HCT116 (cell line): ENCODE measurements around the gene RAPGEF2. TPM values are rescaled to one million over a fixed set of nuclear protein-coding genes. Genes with fewer than 3 reads are reported as not detected.

Experiments used
- ATAC-seq: fragments of 200-7000 bp; cut with Tn5 transposase; 2 replicates; pipeline ENCODE4 v1.9.1; 2020; ENCODE audit warnings: mild to moderate bottlenecking, moderate library complexity
- BruUV-seq: library from RNA; stranded (reverse); fragments of 400-500 nt; replicated peaks from 2 replicates; lab custom pipeline; 2021; lab: Mats Ljungman, UMichigan
- CTCF ChIA-PET: fragments of 300-600 bp; sonication (Branson Sonifier 250); formaldehyde crosslinking; loops from one replicate; lab custom pipeline; 2021; ENCODE audit warnings: antibody characterized with exemption; lab: Charles Lee
- POLR2A ChIA-PET: fragments of 300-600, 350-600 bp; sonication (Branson Sonifier 250); formaldehyde crosslinking; loops from one replicate; lab custom pipeline; 2021; ENCODE audit warnings: antibody characterized with exemption; lab: Charles Lee
- RAD21 ChIA-PET, 2 experiments: fragments of 300-600 bp; sonication (Branson Sonifier 250); formaldehyde crosslinking; loops; one replicate each; lab custom pipeline; 2023; ENCODE audit warnings: low total read pairs in 2 of 2; ENCODE audit not compliant: uncharacterized antibody in 2 of 2, unreplicated experiment in 2 of 2, low non-redundant PET in 1 of 2; lab: Charles Lee
- DNase-seq: peaks from one replicate; pipeline ENCODE4 v3.0.0-alpha.2; 2010; ENCODE audit warnings: low read depth, low spot score
- H2AFZ ChIP-seq: fragments of 200-600 bp; shearing (Covaris generic), sonication (generic); 2 replicates; pipeline ENCODE4 v1.6.1; 2017; ENCODE audit warnings: low read depth, mixed run types, mixed read lengths, antibody characterized with exemption, low read length; ENCODE audit not compliant: poor library complexity, severe bottlenecking
- H3K27ac ChIP-seq: 2 replicates; pipeline ENCODE4 v1.5.1; 2012; ENCODE audit warnings: low read depth, low read length
- H3K27me3 ChIP-seq: fragments of 200-600 bp; sonication (generic); 2 replicates; pipeline ENCODE4 v1.6.1; 2016; ENCODE audit warnings: mixed run types, low read length, mixed read lengths; ENCODE audit not compliant: insufficient read depth
- H3K36me3 ChIP-seq, 2 experiments: fragments of 200-500 bp in 1 of 2; fragments of 200-600 bp in 1 of 2; sonication (Bioruptor generic) in 1 of 2; sonication (generic) in 1 of 2; 2 replicates each; pipeline versions ENCODE4 v1.5.1 to v1.6.1; 2014 to 2016; ENCODE audit warnings: low read length in 2 of 2, inconsistent platforms in 1 of 2, mixed read lengths in 1 of 2, mixed run types in 1 of 2; ENCODE audit not compliant: insufficient read depth in 2 of 2, control insufficient read depth in 1 of 2
- H3K4me1 ChIP-seq, 2 experiments: fragments of 200-600 bp in 1 of 2; sonication (generic) in 1 of 2; 2 replicates each; pipeline versions ENCODE4 v1.5.1 to v1.6.1; 2012 to 2017; ENCODE audit warnings: low read length in 2 of 2, inconsistent platforms in 1 of 2, mild to moderate bottlenecking in 1 of 2, mixed read lengths in 1 of 2, mixed run types in 1 of 2, moderate library complexity in 1 of 2; ENCODE audit not compliant: insufficient read depth in 2 of 2, control insufficient read depth in 1 of 2
- H3K4me2 ChIP-seq: fragments of 200-600 bp; sonication (generic); 2 replicates; pipeline ENCODE4 v1.6.1; 2017; ENCODE audit warnings: mixed run types, low read length, mixed read lengths
- H3K4me3 ChIP-seq, 2 experiments: fragments of 200-600 bp in 1 of 2; sonication (generic) in 1 of 2; replicated peaks in 1 of 2; 2 replicates each; pipeline ENCODE4 v1.5.1; 2011 to 2016; ENCODE audit warnings: low read length in 2 of 2, control low read depth in 1 of 2, low read depth in 1 of 2, mild to moderate bottlenecking in 1 of 2, mixed read lengths in 1 of 2, mixed run types in 1 of 2
- H3K79me2 ChIP-seq: fragments of 200-600 bp; sonication (generic); 2 replicates; pipeline ENCODE4 v1.6.1; 2017; ENCODE audit warnings: mild to moderate bottlenecking, mixed run types, low read length, moderate library complexity, mixed read lengths; ENCODE audit not compliant: insufficient read depth
- H3K9ac ChIP-seq: fragments of 200-600 bp; sonication (generic); 2 replicates; pipeline ENCODE4 v1.6.1; 2016; ENCODE audit warnings: low read length, mixed read lengths
- H3K9me2 ChIP-seq: fragments of 200-600 bp; sonication (generic), shearing (Covaris generic); 2 replicates; pipeline ENCODE4 v1.6.1; 2017; ENCODE audit warnings: mixed run types, mild to moderate bottlenecking, moderate library complexity; ENCODE audit not compliant: insufficient read depth
- H3K9me3 ChIP-seq, 2 experiments: fragments of 200-500 bp in 1 of 2; fragments of 200-600 bp in 1 of 2; sonication (Bioruptor generic) in 1 of 2; sonication (generic) in 1 of 2; 2 replicates each; pipeline ENCODE4 v1.6.1; 2014 to 2017; ENCODE audit warnings: low read length in 2 of 2, mixed read lengths in 2 of 2, inconsistent platforms in 1 of 2, low read depth in 1 of 2, mild to moderate bottlenecking in 1 of 2, mixed run types in 1 of 2, moderate library complexity in 1 of 2; ENCODE audit not compliant: control insufficient read depth in 1 of 2, insufficient read depth in 1 of 2
- H4K20me1 ChIP-seq: fragments of 200-600 bp; sonication (generic), shearing (Covaris generic); 2 replicates; pipeline ENCODE4 v1.6.1; 2017; ENCODE audit warnings: mixed run types, mild to moderate bottlenecking, moderate library complexity; ENCODE audit not compliant: insufficient read depth
- EZH2phosphoT487 ChIP-seq: fragments of 200-600 bp; IDR thresholded peaks from 2 replicates; pipeline ENCODE4 v1.6.1; 2018; ENCODE audit warnings: antibody characterized with exemption, borderline replicate concordance
- POLR2A ChIP-seq: IDR thresholded peaks from 2 replicates; pipeline ENCODE4 v1.7.0; 2011; ENCODE audit warnings: borderline replicate concordance; ENCODE audit not compliant: insufficient read depth, insufficient read length; ENCODE audit errors: extremely low read depth
- POLR2AphosphoS5 ChIP-seq: IDR thresholded peaks from 2 replicates; pipeline ENCODE4 v1.6.1; 2011; ENCODE audit warnings: mild to moderate bottlenecking, low read depth, low read length, moderate library complexity
- RAD21 ChIP-seq: IDR thresholded peaks from 2 replicates; pipeline ENCODE4 v1.6.1; 2012; ENCODE audit warnings: low read depth, mild to moderate bottlenecking
- SRF ChIP-seq: IDR thresholded peaks from 2 replicates; pipeline ENCODE4 v1.6.1; 2012; ENCODE audit warnings: low read depth
- YY1 ChIP-seq: IDR thresholded peaks from 2 replicates; pipeline ENCODE4 v1.6.1; 2011; ENCODE audit warnings: low read length, low read depth, moderate library complexity, mild to moderate bottlenecking; ENCODE audit not compliant: insufficient replicate concordance; ENCODE audit errors: extremely low read depth
- ZFX ChIP-seq: fragments of 450-650 bp; IDR thresholded peaks from 2 replicates; pipeline ENCODE4 v1.6.1; 2017
- ZNF274 ChIP-seq: fragments of 200-500 bp; sonication (Bioruptor generic); IDR thresholded peaks from 2 replicates; pipeline ENCODE4 v1.6.1; 2014; ENCODE audit warnings: mild to moderate bottlenecking, low read depth, low read length, inconsistent platforms
- intact Hi-C: fragments of 100-400 bp; cut with micrococcal nuclease; formaldehyde crosslinking; loops from 2 replicates; pipeline ENCODE4 v1.10.0; 2022
- total RNA-seq: library from RNA; stranded (reverse); gene quantifications from one replicate; pipeline ENCODE4 v1.2.1, GENCODE V29; 2021; ENCODE audit not compliant: unreplicated experiment
- TF ChIP-seq, protein P1 (sequence below): IDR thresholded peaks from 2 replicates; pipeline ENCODE4 v1.6.1; 2011; ENCODE audit warnings: mild to moderate bottlenecking, low read length, moderate library complexity; ENCODE audit not compliant: insufficient replicate concordance; ENCODE audit errors: extremely low read depth
- TF ChIP-seq, protein P2 (sequence below): IDR thresholded peaks from 2 replicates; pipeline ENCODE4 v1.6.1; 2012
- TF ChIP-seq, protein P3 (sequence below): IDR thresholded peaks from 2 replicates; pipeline ENCODE4 v1.6.1; 2012; ENCODE audit warnings: low read depth
- TF ChIP-seq, protein P4 (sequence below), 3 experiments: fragments of 200-600 bp in 1 of 3; sonication (generic) in 1 of 3; IDR thresholded peaks in 2 of 3; conservative IDR thresholded peaks in 1 of 3; 2 replicates each; pipeline ENCODE4 v1.5.1; 2012 to 2017; ENCODE audit warnings: low read depth in 2 of 3, low read length in 2 of 3, antibody characterized with exemption in 1 of 3, borderline replicate concordance in 1 of 3, control low read depth in 1 of 3, mild to moderate bottlenecking in 1 of 3, mixed read lengths in 1 of 3, mixed run types in 1 of 3, moderate library complexity in 1 of 3; ENCODE audit not compliant: insufficient read depth in 1 of 3

Gene RAPGEF2
- total RNA-seq, 1 experiment from 2014 or later: 21.2 TPM

DNA sequence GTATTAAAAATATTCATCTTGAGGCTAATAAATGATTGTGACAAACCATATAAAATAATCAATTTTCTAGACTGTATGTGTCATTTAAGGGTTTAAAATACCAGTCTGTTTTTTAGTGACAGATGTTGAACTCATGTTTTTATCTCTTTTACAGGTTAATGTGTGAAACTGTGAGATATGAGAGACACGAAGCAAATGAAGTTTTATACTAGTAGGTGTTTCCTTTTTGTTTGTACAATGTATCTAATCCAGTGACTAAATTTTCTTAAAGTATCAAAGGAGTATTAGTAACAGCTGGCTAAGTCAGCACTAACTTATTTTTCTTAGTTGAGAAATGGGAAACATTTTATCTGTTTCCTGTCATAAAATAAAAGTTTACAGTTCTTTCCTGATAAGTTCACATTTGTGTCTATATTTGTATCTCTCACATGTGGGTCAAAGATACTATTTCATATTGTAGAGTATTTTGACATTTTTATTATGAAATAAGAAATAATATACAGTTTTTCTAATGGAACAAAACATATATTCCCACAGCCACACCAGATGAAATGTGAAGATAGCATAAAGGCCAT, 90.3 kb downstream of the RAPGEF2 start:
- Histone ChIP-seq H3K79me2 (no peaks in the 10 kb centered on the region), H3K27me3 (no peaks in the 10 kb centered on the region), H3K9me2 (no peaks in the 10 kb centered on the region), H3K36me3 (no peaks in the 10 kb centered on the region), H3K9me3 (no peaks in the 10 kb centered on the region), H3K4me1 (peaks cover 0 to 4% of the 10 kb centered on the region in 2 experiments; a peak in 1 of 4 replicates), H3K4me2 (no peak overlapping the region), H4K20me1 (no peaks in the 10 kb centered on the region), H3K4me3 (no peak overlapping the region), H3K27ac (no peak overlapping the region), H2AFZ (no peak overlapping the region), H3K9ac (no peak overlapping the region)
- no peak for DNase-seq
- RAD21 ChIA-PET: no interaction called here
- CTCF ChIA-PET: interaction anchor here (0.9 to 2.0 kb wide), 3 partner anchors 8 to 336 kb away, joined by 3 to 11 read pairs (median 6); no protein-coding TSS in a partner anchor
- BruUV-seq: no TSS peak
- intact Hi-C loops: no loop called here
- POLR2A ChIA-PET: no interaction called here
- ATAC-seq: no peak
- TF ChIP-seq ZNF274 (no peak), EZH2phosphoT487 (no peak), RAD21 (no peak), POLR2AphosphoS5 (no peak), ZFX (no peak), POLR2A (no peak), YY1 (no peak), SRF (no peak)
- TF ChIP-seq, protein P1, sequence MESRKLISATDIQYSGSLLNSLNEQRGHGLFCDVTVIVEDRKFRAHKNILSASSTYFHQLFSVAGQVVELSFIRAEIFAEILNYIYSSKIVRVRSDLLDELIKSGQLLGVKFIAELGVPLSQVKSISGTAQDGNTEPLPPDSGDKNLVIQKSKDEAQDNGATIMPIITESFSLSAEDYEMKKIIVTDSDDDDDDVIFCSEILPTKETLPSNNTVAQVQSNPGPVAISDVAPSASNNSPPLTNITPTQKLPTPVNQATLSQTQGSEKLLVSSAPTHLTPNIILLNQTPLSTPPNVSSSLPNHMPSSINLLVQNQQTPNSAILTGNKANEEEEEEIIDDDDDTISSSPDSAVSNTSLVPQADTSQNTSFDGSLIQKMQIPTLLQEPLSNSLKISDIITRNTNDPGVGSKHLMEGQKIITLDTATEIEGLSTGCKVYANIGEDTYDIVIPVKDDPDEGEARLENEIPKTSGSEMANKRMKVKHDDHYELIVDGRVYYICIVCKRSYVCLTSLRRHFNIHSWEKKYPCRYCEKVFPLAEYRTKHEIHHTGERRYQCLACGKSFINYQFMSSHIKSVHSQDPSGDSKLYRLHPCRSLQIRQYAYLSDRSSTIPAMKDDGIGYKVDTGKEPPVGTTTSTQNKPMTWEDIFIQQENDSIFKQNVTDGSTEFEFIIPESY: no peak
- TF ChIP-seq, protein P2, sequence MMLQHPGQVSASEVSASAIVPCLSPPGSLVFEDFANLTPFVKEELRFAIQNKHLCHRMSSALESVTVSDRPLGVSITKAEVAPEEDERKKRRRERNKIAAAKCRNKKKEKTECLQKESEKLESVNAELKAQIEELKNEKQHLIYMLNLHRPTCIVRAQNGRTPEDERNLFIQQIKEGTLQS: no peak
- TF ChIP-seq, protein P3, sequence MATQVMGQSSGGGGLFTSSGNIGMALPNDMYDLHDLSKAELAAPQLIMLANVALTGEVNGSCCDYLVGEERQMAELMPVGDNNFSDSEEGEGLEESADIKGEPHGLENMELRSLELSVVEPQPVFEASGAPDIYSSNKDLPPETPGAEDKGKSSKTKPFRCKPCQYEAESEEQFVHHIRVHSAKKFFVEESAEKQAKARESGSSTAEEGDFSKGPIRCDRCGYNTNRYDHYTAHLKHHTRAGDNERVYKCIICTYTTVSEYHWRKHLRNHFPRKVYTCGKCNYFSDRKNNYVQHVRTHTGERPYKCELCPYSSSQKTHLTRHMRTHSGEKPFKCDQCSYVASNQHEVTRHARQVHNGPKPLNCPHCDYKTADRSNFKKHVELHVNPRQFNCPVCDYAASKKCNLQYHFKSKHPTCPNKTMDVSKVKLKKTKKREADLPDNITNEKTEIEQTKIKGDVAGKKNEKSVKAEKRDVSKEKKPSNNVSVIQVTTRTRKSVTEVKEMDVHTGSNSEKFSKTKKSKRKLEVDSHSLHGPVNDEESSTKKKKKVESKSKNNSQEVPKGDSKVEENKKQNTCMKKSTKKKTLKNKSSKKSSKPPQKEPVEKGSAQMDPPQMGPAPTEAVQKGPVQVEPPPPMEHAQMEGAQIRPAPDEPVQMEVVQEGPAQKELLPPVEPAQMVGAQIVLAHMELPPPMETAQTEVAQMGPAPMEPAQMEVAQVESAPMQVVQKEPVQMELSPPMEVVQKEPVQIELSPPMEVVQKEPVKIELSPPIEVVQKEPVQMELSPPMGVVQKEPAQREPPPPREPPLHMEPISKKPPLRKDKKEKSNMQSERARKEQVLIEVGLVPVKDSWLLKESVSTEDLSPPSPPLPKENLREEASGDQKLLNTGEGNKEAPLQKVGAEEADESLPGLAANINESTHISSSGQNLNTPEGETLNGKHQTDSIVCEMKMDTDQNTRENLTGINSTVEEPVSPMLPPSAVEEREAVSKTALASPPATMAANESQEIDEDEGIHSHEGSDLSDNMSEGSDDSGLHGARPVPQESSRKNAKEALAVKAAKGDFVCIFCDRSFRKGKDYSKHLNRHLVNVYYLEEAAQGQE: no peak
- TF ChIP-seq, protein P4, sequence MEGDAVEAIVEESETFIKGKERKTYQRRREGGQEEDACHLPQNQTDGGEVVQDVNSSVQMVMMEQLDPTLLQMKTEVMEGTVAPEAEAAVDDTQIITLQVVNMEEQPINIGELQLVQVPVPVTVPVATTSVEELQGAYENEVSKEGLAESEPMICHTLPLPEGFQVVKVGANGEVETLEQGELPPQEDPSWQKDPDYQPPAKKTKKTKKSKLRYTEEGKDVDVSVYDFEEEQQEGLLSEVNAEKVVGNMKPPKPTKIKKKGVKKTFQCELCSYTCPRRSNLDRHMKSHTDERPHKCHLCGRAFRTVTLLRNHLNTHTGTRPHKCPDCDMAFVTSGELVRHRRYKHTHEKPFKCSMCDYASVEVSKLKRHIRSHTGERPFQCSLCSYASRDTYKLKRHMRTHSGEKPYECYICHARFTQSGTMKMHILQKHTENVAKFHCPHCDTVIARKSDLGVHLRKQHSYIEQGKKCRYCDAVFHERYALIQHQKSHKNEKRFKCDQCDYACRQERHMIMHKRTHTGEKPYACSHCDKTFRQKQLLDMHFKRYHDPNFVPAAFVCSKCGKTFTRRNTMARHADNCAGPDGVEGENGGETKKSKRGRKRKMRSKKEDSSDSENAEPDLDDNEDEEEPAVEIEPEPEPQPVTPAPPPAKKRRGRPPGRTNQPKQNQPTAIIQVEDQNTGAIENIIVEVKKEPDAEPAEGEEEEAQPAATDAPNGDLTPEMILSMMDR (IDR thresholded peaks at IDR 0.05 in 2 of 3, conservative IDR thresholded peaks at IDR 0.05 in 1 of 3; ENCODE audit: borderline replicate concordance in 1 of 3, insufficient read depth in 1 of 3, low read depth in 2 of 3, low read length in 2 of 3): no peak
